ENCODE data around the gene FAM171A1.

- TF ChIP-seq CTCF (IDR thresholded peaks at IDR 0.05; ENCODE audit: poor library complexity) (no peak), EZH2 (IDR thresholded peaks at IDR 0.05; ENCODE audit: borderline replicate concordance) (no peak)
Measured at GRCh38 chr10:15300145-15300544, 70.9 kb downstream of the FAM171A1 start.
